Loucy (cell line): ENCODE results near the gene KRT13.

Experiments
- H2AFZ ChIP-seq: fragments of 200-600 bp; sonication (generic); 2 replicates; pipeline ENCODE4 v1.6.0; 2016; ENCODE audit warnings: antibody characterized with exemption, mild to moderate bottlenecking, low read length, moderate library complexity
- H3F3A ChIP-seq: fragments of 200-600 bp; 2 replicates; pipeline ENCODE4 v1.6.0; 2016; ENCODE audit warnings: antibody characterized with exemption, low read depth, mild to moderate bottlenecking
- H3K27me3 ChIP-seq: fragments of 200-600 bp; sonication (generic); 2 replicates; pipeline ENCODE4 v1.6.1; 2014; ENCODE audit warnings: low read length, mild to moderate bottlenecking; ENCODE audit not compliant: insufficient read depth, poor library complexity, severe bottlenecking
- H3K36me3 ChIP-seq: fragments of 200-600 bp; sonication (generic); 2 replicates; pipeline ENCODE4 v1.6.1; 2016; ENCODE audit warnings: low read length; ENCODE audit not compliant: insufficient read depth
- H3K4me1 ChIP-seq: fragments of 200-600 bp; sonication (generic); 2 replicates; pipeline ENCODE4 v1.5.1; 2014; ENCODE audit warnings: low read length, mild to moderate bottlenecking; ENCODE audit not compliant: insufficient read depth, poor library complexity, severe bottlenecking
- H3K4me2 ChIP-seq: fragments of 200-600 bp; sonication (generic); 2 replicates; pipeline ENCODE4 v1.6.0; 2014; ENCODE audit warnings: antibody characterized with exemption, low read length, low read depth, mild to moderate bottlenecking; ENCODE audit not compliant: poor library complexity, severe bottlenecking
- H3K4me3 ChIP-seq: fragments of 200-600 bp; sonication (generic); 2 replicates; pipeline ENCODE4 v1.5.1; 2014; ENCODE audit warnings: low read length, mild to moderate bottlenecking, mixed read lengths; ENCODE audit not compliant: poor library complexity, severe bottlenecking
- H3K79me2 ChIP-seq: fragments of 200-600 bp; sonication (generic); 2 replicates; pipeline ENCODE4 v1.6.1; 2014; ENCODE audit warnings: low read length; ENCODE audit not compliant: insufficient read depth
- H3K9ac ChIP-seq: fragments of 200-600 bp; sonication (generic); 2 replicates; pipeline ENCODE4 v1.6.0; 2014; ENCODE audit warnings: mild to moderate bottlenecking, low read depth, low read length, moderate library complexity; ENCODE audit not compliant: poor library complexity, severe bottlenecking
- H3K9me2 ChIP-seq: fragments of 200-600 bp; sonication (generic); replicated peaks from 2 replicates; pipeline ENCODE4 v1.6.1; 2016; ENCODE audit warnings: low read depth, low read length, mixed read lengths
- H3K9me3 ChIP-seq: fragments of 200-600 bp; sonication (generic); 2 replicates; pipeline ENCODE4 v1.6.1; 2014; ENCODE audit warnings: mild to moderate bottlenecking, antibody characterized with exemption, low read length, low read depth; ENCODE audit not compliant: insufficient read depth
- H4K20me1 ChIP-seq: fragments of 200-600 bp; sonication (generic); 2 replicates; pipeline ENCODE4 v1.6.0; 2014; ENCODE audit warnings: antibody characterized with exemption, low read length, mild to moderate bottlenecking; ENCODE audit not compliant: insufficient read depth, poor library complexity, severe bottlenecking
- CTCF ChIP-seq: fragments of 200-600 bp; sonication (generic); conservative IDR thresholded peaks from 2 replicates; pipeline ENCODE4 v1.5.1; 2014; ENCODE audit warnings: mild to moderate bottlenecking, antibody characterized with exemption, low read length
- EZH2phosphoT487 ChIP-seq: fragments of 200-600 bp; IDR thresholded peaks from 2 replicates; pipeline ENCODE4 v1.6.1; 2018; ENCODE audit warnings: antibody characterized with exemption, mild to moderate bottlenecking, moderate library complexity, borderline replicate concordance

KRT13 gene

GRCh38 chr17:41494524-41494923, 10.9 kb downstream of the KRT13 start:
- Histone ChIP-seq H3K4me2 (no peak overlapping the region), H3K79me2 (no peaks in the 10 kb centered on the region), H3K4me1 (peaks cover 10% of the 10 kb centered on the region), H3K27me3 (no peaks in the 10 kb centered on the region), H2AFZ (no peak overlapping the region), H3K9me3 (no peaks in the 10 kb centered on the region), H3K36me3 (no peaks in the 10 kb centered on the region), H4K20me1 (no peaks in the 10 kb centered on the region), H3K9me2 (no peaks in the 10 kb centered on the region), H3K4me3 (no peak overlapping the region), H3F3A (no peaks in the 10 kb centered on the region), H3K9ac (no peak overlapping the region)
- TF ChIP-seq EZH2phosphoT487 = no peak
- no peak for TF ChIP-seq CTCF

GRCh38 chr17:41492771-41493170, 12.6 kb downstream of the KRT13 start:
- no peak overlapping the region for H3K4me2 ChIP-seq
- no peak overlapping the region for H2AFZ ChIP-seq
- no peaks in the 10 kb centered on the region for H3K9me3 ChIP-seq
- peaks cover 10% of the 10 kb centered on the region for H3K4me1 ChIP-seq
- no peaks in the 10 kb centered on the region for H3K27me3 ChIP-seq
- H4K20me1 ChIP-seq = no peaks in the 10 kb centered on the region
- no peak overlapping the region for H3K9ac ChIP-seq
- TF ChIP-seq CTCF (no peak), EZH2phosphoT487 (no peak)
- H3F3A ChIP-seq = no peaks in the 10 kb centered on the region
- H3K36me3 ChIP-seq = no peaks in the 10 kb centered on the region
- H3K4me3 ChIP-seq = no peak overlapping the region
- H3K79me2 ChIP-seq = no peaks in the 10 kb centered on the region
- H3K9me2 ChIP-seq = no peaks in the 10 kb centered on the region

- H3K27me3 ChIP-seq = no peaks in the 10 kb centered on the region
- H3K9ac ChIP-seq = no peak overlapping the region
- no peaks in the 10 kb centered on the region for H4K20me1 ChIP-seq
Measured at GRCh38 chr17:41492351-41492750, 13.1 kb downstream of the KRT13 start.

More at GRCh38 chr17:41492351-41492750, 13.1 kb downstream of the KRT13 start:
- Histone ChIP-seq H3K79me2 (no peaks in the 10 kb centered on the region), H3K4me3 (no peak overlapping the region), H3K9me3 (no peaks in the 10 kb centered on the region), H3K4me2 (no peak overlapping the region), H3F3A (no peaks in the 10 kb centered on the region), H3K9me2 (no peaks in the 10 kb centered on the region), H3K4me1 (peaks cover 10% of the 10 kb centered on the region), H2AFZ (no peak overlapping the region), H3K36me3 (no peaks in the 10 kb centered on the region)
- TF ChIP-seq EZH2phosphoT487 = no peak
- TF ChIP-seq CTCF = no peak
